ENCODE data around the gene HJURP.

DNA sequence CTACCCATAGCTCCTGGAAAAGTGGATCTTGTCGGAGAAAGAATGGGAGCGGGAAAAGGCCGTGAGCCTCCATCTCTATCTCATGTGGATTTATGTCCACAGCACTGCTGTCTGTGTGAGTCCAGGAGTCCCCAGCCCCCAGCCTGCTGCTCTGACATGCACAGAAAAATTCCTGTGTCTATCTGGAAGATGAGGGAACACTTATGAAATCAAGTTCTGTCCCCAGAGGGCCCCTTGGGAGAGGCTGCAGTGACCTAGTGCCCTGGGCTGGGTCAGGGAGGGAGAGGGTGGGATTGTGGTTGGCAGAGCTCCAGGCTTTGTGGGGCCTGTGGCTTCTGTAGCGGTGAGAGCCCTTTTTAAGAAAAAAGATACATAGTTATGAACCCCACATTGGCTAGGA, 37.6 kb downstream of the HJURP start:
- TF ChIP-seq CTCF (IDR thresholded peaks at IDR 0.05) (no peak), POLR2A (IDR thresholded peaks at IDR 0.05) (no peak)
